NCI-H1105 (cell line): ENCODE measurements around the gene TACR2.
"Not testable (repeated sequence)": the region's sequence is repeated elsewhere in the genome, so short reads cannot be mapped to it uniquely, and the experiment has no call there.

Experiments used
- DNase-seq: peaks from one replicate; lab custom pipeline; 2025; lab: John Stamatoyannopoulos, UW

Gene TACR2

DNA sequence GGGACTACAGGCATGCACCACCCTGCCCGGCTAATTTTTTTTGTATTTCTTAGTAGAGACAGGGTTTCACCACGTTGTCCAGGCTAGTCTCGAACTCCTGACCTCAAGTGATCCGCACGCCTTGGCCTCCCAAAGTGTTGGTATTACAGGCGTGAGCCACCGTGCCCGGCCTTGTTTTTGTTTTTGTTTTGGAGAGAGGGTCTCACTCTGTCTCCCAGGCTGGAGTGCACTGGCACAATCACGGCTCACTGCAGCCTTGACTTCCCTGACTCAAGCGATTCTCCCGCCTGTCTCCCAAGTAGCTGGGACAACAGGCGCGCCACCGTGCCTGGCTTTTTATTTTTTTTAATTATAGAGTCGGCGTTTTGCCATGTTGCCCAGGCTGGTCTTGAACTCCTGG is 33.7 kb upstream of the TACR2 start:
- DNase-seq, result not testable (repeated sequence)

- DNase-seq, result no peak
These were observed 33.1 kb upstream of the TACR2 start for GRCh38 chr10:69449841-69450240.

DNA sequence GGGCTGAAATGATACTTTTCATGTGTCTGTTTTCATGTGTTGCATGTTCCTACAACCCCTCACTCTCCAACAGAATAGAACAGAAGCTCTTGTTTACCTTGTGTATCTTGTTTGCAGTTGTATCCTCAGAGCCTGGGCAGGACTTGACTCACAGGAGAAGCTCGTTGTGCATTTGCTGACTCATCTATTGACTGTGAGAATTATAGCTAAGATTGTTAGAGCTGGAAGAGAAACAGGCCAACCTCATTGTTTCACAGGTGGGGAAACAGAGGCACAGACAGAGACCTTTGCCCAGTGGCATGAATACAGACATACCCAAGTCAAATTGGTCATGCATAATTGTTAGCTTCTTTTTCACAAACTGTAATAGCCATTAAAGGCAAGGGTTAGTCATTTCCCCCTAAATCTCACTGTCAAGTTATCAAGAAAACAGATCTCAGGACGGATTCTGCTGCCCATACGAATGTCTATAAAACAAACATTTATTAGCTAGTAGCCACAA is 30.0 kb upstream of the TACR2 start:
- DNase-seq, result no peak

- DNase-seq, result no peak
These were observed 29.5 kb upstream of the TACR2 start for GRCh38 chr10:69446229-69446628.

GRCh38 chr10:69445041-69445440 is 28.3 kb upstream of the TACR2 start:
- DNase-seq, result no peak

DNA sequence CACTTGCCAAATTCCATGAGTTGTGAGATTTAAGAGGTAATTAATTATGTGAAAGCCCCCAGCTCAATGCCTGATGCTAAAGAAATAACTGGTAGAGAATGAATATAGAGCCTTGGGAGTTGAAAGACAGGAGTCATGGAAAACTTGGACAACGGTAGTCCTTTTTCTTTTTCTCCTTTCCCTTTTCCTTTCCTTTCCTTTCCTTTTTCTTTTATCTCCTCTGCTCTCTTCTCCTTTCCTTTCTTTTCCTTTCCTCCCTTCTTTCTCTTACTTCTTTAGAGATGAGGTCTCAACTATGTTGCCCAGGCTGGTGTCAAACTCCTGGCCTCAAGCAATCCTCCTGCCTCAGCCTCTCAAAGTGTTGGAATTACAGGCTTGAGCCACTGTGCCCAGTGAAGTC is 26.6 kb upstream of the TACR2 start:
- no peak for DNase-seq

DNA sequence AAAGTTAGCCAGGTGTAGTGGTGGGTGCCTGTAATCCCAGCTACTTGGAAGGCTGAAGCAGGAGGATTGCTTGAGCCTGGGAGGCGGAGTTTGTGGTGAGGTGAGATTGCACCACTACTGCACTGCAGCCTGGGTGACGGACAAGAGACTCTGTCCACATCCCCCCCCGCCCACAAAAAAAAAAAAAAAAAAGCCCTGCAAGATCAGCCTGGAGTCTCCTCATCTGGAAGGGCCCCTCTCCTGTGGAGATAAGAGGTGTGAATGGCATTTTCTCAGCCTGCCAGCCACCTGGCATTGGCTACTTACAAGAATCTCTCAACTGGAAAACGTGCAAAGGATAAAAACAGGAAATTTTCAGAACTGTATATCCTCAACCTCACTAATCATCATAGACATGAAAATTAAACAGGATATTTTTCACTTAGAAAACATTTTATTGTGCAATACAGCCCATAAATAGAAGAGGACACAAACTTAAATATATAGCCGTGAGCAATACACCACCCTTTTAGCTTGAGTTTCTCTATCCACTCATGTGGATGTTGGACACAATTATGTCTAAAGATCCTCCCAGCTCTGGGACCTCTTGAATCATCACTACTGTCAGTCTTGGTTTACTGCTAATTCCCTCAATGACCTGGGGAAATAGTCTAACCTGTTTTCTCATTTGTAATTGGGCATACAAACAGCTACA is 23.2 kb upstream of the TACR2 start:
- DNase-seq, result no peak

GRCh38 chr10:69439350-69439739 is 22.6 kb upstream of the TACR2 start:
- no peak for DNase-seq

- DNase-seq, result no peak
These were observed 22.0 kb upstream of the TACR2 start for GRCh38 chr10:69438536-69439349.

- no peak for DNase-seq
These were observed 20.9 kb upstream of the TACR2 start for GRCh38 chr10:69437321-69438259.

DNA sequence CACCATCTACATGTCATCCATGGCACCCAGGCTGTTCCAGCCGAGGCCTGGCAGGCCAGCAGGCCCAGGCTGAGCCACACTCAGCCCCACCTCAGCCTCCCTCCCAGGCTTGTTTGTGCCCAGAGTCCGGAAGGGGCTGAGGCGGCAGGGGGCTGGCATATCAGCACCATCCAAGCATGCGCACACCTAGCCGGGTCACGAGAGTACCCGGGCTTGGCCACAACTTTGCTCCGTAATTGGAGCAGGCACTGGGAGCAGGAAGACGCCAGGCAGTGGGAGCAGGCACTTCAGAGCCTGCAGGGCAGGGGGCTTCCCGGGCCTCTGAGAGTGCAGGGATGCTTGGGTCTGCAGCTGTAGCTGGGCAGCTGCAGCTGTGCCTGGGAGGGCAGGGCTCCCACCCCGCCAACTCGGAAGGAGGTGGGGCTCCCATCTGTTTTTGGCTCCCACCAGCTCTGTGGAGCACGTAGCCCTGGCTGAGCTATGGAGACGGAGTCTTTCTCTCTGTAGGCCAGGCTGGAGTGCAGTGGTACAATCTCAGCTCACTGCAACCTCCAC is 19.3 kb upstream of the TACR2 start:
- DNase-seq, result no peak

DNA sequence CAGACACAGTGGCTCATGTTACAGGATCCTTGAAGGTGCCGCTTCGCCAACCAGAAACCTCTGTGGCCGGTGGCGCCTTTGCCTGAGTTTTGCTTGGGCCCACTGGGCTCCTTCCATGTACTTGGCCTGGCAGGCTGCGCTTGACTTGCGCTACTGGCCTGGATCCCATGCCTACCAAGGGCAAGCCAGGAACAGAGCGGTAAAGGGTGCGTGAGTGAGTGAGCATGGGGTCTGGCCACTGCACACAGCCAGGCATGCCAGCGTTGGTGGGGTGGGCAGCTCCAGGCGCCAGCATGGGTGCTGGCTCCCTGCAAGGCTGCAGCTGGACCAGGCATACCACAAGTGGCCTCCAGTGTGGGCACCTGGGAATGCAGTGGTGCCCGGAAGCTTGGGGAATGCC is 18.2 kb upstream of the TACR2 start:
- no peak for DNase-seq

DNA sequence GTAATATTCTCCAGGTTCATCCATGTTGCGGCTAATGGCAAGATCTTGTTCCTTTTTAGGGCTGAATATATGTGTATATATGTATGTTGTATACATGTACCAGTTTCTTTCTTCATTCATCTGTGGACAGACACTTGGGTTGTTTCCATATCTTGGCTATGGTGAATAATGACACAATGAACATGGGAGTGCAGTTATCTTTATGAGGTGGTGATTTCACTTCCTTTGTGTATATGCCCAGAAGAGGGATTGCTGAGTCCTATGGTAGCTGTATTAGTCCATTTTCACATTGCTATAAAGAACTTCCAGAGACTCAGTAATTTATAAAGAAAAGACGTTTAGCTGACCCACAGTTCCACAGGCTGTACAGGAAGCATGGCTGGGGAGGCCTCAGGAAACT is 17.5 kb upstream of the TACR2 start:
- no peak for DNase-seq

DNA sequence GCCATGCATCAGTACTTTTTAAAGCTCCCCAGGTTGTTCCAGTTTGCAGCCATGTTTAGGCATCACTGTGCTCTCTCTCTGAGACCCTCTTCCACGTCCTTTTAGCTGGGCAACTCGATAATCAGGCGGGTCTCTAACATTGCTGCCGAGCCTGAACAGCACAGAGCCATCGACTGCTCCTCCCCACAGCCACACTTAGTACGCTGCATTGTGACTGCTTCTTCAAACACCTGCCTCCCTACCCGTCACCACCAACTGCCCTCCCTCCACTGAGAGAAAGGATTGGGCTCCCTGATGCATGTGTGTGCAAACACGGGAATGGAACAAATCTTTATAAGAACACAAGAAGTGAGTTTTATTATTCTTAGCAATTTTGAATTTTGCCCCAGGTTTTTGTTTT is 11.4 kb upstream of the TACR2 start:
- no peak for DNase-seq

DNA sequence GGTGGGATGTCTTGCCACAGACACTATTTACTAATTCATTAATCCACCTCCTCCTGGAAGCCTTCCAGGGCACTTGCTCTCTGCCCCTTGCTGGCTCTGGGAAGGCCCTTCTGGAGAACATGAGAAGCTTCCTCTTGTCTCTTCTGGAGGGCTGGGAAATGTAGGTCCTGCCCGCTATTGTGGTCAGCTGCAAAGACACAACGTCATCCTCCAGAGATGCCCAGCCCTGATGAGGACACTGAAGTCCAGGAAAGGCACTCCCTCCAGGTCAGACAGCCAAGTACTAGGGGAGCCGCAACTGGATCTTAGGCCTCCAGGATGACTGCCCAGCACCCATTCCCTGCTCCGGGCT is 9.6 kb upstream of the TACR2 start:
- no peak for DNase-seq

- DNase-seq, result no peak
These were observed 9.0 kb upstream of the TACR2 start for GRCh38 chr10:69425511-69426298.

- DNase-seq, result no peak
These were observed 8.3 kb upstream of the TACR2 start for GRCh38 chr10:69425041-69425440.

GRCh38 chr10:69422676-69423075 is 6.0 kb upstream of the TACR2 start:
- DNase-seq, result no peak

GRCh38 chr10:69421611-69422308 is 5.0 kb upstream of the TACR2 start:
- no peak for DNase-seq

DNA sequence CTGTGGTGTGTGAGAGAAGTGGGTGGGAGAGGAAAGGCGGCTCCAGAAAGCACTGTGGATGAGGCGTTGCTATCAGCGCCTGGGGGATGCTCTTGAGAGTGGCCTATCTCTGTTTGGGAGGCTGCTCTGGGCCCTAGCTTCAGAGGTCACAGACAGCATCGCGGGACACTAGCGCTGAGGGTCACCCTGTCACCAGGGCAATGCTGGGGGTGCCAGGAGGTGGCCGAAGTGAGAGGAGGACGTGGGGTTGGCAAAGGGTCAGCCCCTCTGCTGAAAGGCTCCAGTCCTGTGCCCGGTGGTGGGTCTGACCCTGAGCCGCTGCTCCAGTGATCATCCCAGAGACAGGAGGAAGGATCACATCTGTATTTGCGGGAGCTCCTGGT is 3.0 kb upstream of the TACR2 start:
- DNase-seq, result no peak
